NOMO-1 treated with DMSO at 0.1 percent for 48 hours (cell line): ENCODE results near the gene PRSS12.

Experiments used
- DNase-seq: peaks from one replicate; lab custom pipeline; 2025; ENCODE audit not compliant: unreplicated experiment; lab: John Stamatoyannopoulos, UW

Gene PRSS12

DNA sequence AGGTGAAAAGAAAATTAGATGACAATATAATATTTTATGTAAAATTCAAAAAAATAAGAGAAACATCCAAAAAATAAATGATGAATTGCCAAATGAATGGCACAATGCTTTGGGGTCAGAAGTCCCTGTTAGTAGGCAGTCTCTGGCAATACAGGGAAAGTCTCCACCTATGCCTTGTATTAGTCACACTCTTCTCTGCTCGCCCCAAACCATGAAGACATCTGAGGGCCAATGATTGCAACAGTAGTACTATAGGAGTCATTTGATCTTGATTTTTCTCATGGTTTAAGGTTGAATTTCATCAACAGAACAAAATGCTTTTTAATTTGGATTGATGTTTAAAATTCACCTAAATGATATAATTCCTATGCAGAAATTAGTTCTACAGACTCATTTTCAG lies 3.9 kb upstream of the PRSS12 start:
- DNase-seq: no peak

DNA sequence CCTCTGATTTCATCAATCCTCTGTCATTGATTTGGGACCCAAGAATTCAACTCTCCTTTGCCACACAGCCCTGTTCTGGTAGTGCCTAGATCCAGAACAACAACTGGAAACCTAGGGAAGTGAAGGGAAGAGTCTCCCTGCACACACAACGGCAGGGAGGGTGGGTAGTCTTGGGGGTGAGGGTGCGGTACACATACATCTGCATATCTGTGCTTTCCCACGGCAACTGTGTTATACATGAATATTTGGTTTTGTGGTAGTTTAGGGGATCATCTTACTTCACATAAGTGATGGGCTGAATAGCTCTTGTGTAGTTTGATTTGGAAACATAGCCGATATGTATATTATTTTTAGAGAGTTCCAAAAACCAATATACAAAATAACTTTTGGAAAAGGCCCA lies 3.3 kb upstream of the PRSS12 start:
- no peak for DNase-seq

DNA sequence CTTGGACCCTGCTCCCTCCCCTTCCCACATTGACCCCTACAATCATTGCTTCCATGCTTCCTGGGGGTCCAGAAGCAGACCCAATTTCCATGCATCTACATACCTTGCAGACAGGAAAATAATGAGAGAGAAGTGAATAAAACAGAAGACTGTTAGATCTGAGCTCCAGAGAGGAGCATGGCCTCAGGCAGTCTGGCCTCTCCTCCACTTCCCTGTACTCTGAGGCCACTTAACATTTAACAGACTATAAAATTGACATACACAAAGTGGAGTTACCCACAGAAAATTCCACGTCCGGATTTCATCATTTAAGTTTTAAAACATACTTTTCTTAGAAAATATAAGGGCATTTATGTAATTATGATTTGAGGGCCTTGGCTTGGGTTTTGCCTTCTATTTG lies 2.1 kb upstream of the PRSS12 start:
- no peak for DNase-seq

DNA sequence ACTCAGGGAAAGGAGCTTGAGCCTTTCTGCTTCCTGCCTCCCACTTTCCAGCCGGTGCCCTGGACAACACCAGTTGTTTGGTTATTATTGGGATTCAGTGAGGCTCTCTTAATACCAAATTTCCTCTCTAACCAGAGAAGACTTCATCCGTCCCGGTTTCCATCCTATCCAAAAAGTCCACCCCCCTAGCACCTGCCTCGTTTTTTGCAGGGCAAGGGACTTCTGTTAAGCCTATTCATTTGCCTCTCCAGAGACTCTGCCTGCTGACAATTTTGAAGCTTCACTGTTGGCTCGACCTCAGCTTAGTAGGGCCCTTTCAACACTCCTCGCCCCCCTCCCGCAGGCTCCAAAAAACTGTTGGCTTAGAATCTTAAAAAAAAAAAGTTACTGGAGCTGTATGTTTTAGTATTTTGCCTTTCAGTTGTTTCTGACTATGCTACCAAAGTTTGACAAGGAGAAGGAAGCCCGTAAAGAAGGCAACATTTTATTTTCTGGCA lies 779 bp upstream of the PRSS12 start:
- DNase-seq: no peak

DNA sequence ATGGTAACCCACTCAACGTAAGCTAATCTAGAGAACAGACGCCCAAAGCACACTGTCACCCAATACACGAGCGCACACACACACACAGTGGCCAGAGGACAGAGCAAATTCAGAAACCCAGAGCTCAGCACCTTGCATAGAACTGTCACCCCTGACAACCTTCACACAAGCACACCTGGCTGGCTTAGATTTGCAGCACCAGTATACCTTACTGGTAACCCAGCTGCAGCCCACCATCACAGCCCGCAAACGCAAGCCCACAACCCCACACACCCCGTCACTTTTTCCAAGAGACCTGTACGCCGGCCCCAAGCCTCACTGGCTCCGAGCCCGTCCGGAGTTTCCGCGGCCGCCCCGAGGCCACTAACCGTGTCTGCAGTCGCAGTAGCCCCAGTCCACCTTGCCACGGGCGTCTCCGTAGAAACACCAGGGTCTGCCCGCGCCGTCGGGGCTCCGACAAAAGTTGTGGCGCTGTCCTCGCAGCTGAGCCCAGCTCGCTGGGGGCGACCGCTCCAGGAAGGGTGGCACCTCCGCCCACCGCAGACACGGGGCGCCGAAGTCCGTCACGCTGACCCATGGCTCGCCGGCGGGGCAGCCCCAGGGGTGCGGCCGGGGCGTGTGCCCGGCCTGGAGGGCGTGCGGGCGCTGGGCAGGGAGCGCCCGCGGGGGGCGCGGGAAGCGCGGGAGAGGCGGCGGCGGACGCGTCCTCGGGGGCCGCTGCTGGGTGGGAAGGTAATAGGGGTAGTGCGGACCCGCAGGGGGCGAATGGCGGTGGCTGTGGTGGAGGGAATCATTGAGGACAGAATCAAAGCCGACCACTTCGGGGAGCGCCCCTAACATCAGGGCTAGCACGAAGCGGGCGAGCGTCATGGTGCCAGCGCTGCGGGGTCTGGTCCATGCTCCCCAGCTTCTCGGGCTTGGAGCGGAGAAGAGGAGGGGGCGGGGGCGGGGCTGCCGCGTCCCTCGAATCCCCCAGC lies 664 bp downstream of the PRSS12 start:
- peak; percentile 47 for DNase-seq

DNA sequence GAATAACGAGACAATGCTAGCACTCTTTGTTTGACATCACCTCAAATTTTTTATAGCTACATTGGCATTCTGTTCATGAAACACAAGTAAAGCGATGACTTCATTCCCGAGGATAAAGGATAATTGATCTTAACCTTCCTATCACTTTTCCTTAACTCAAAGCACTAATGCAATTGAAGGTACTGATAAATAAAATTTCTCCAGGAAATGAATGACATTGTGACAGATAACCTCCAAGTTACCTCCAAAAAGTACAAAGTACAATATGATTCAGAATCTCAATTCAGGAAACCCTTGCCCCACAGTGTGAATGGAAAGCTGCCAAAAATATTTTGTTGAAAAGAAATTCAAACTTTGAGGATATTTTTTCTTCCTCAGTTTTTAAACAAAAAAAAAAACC lies 1.8 kb downstream of the PRSS12 start:
- no peak for DNase-seq

DNA sequence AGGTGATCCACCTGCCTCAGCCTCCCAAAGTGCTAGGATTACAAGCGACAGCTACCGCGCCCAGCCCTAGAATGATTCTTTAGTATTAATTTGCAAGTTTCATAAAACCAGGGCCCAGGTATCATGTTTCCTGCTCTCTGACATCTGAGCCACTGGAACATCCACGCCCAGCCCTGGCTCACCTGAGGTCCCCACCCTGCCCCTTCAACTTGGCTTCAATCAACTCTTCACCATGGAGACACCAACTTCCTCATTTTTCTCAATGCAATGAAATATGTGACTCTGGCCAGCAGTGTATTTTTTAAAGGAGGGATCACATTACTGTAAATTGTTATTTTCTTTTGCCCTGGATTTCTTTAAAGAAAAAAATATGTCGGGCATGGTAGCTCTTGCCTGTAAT lies 3.9 kb downstream of the PRSS12 start:
- DNase-seq: peak; percentile 53

DNA sequence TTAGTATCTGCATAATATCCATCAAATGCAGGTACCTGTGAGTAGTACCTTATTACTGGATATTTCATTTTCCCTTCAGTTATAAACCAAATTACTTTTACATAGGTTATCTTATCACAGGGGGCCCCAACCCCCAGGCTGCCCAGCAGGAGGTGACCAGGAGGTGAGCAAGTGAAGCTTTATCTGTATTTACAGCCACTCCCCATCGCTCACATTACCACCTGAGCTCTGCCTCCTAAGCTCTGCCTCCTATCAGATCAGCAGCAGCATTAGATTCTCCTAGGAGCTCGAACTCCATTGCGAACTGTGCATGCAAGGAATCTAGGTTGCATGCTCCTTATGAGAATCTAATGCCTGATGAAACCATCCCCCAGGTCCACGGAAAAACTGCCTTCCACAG lies 6.3 kb downstream of the PRSS12 start:
- DNase-seq: no peak

DNA sequence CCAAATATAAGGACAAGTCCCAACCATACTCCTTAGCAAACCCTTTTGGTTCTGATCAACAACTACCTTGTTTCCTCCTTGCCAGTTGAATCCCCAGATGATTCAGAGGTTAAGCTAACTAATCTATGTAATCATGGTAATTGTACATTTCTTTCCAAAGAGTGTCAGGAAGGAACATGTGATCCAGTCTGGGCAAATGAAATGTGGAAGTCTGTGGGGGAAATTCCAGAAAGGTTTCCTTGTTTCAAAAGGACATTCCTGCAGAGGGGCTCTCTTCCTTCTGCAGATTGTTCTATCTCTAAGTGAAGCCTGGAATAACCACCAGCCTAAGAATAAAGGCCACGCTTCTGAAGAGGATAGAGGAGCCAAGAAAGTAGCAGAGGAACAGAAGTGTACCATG lies 7.0 kb downstream of the PRSS12 start:
- DNase-seq: no peak

DNA sequence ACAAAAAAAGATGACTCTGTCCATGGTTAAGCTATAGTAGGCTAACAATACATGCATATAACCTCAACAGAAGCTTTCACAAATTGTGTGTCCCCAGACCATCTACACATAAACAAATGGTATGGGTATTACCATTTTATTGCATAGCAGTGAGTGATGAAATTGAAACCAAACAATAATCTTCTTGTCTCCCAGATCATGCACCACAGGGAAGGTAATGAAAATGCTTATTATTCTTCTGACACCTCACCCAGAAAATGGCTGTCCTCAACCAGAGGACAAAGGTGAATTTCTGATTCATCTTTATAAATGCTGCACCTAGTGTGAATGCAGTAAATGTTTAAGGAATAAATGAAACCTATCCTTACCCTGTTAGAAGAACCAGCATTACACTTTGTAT lies 8.0 kb downstream of the PRSS12 start:
- DNase-seq: no peak

DNA sequence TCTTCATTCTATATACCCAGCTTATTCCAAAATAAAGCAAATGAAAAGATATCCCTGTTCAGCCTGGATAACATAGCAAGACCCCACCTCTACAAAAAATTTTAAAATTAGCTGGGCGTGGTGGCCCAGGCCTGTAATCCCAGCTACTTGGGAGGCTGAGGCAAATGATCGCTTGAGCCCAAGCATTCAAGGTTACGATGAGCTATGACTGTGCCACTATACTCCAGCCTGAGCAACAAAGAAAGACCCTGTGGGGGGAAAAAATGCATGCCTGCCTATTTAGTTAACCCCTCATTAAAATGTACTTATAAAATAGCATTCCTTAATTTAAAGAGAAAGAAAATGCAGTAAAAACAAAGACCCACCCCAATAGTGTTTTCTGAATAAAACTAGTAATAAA lies 9.3 kb downstream of the PRSS12 start:
- DNase-seq: no peak

DNA sequence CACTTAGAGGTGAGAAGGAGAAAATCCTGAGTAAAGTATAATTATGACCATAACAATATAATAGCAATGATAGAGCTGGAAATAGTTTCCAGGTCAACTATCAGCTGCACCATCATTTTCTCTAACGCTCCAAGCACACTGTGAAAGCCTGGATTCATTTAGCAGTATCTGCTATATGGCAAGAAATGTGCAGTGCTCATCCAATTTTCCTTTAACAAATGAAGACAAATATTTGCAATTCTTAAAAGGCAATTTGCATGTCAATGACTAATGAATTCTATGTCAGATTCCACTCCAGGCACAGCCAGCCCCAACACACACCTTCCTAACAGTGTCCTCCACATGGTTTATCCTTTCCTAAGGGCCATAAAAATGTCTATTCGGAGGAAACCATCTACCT lies 12.7 kb downstream of the PRSS12 start:
- DNase-seq: no peak

DNA sequence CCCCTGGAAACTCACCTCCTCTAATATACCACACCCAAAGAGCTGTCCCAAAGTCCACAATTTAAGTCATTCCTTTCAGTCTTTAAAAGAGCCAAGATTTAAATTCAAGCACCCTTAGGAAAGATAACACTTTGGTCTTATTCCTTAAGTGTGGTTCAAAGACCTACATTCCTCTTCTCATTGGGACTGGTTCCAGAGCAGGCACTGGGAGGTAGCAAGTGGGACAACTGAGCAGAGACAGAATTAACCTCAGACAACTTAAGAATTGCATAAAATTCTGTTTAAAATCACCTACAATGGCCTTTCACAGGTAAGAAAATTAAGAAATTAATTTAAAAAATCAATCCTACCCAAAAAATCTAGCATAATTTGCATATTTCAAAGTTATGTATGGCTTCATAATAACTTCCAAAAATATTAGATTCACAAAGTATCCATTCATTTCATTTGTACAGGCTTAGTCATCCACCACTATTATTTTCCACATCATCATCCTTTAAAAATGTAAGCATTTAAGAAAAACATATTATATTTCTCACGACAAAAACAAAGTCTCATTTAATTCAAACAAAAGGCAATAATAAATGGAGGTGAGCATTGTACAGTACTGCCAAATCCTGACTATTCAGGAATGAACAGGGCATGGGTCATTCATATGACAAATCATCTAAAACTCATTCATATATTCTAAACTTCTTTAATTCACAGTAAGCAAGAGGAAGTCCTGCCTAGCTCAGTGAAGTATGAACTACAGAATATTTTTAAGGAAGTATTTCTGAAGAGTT lies 13.6 kb downstream of the PRSS12 start:
- no peak for DNase-seq

DNA sequence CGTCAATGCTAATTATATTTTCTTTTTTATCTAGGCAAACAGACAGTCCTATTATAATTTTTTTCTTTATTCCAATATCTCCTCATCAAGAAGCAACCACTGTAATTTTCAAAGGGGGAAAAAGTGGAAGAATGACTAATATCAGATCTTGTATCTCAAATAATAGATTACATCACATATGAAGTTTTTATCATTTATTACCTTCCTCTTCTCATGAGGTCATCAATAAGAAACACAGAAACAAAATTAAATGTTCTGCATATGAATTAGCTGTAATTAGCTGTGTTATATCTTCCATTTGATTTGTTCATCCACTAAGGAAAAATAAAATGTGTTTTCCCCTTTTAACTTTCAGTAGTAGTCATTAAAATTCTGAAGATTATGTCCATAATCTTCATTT lies 14.3 kb downstream of the PRSS12 start:
- no peak for DNase-seq

DNA sequence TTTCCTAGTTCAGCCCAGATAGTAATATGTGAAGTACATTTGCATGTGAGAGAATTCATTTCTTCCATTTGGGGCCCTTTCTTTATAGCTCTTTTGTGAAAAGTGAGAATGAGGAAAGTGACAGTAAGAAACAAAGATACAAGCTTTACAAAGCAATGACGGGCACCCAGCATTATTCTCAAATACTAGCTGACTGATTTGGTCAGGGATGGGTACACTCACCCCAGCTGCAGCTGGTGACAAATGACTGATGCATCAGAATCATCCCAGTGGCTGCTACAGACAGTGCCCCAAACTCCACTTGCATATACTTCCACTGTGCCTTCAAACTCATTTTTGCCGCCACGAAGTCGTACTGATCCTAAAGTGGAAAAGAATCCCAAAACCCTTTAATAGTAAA lies 14.8 kb downstream of the PRSS12 start:
- no peak for DNase-seq

DNA sequence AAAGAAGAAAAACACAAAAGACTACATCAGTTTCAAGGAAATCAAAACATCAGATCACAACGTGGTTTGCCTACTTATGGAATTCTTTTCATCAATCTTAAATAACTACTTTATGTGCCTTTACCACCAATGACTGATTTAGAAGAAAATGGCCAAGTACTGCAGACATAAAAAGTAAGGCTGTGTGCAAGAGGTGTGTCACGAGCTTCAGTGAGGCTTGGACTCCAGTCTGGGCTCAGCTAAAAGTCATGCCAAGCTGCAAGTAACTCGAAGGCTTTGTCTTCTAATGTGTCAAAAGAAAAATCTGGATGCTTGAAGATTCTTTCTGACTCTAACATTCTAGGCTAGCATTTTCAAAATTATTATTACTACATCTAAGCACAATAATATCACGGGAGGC lies 17.0 kb downstream of the PRSS12 start:
- DNase-seq: no peak

DNA sequence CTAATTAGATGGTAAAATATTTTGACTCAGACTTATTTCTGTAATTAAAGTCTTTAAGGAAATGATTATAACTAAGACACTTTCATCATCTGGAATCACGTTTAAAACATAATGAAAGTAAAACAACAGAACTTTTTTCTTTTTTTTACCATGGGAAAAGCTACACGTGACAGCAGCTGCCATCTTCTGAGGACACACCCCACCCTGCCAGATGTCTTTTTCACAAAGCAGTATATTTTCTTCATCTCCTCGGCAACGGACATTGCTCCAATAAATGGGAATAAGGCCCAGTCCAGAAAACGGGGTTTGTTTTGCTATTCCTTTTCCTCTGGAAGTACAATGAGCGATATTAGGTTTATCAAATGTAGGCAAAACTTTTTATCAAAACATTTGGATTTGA lies 17.5 kb downstream of the PRSS12 start:
- no peak for DNase-seq

DNA sequence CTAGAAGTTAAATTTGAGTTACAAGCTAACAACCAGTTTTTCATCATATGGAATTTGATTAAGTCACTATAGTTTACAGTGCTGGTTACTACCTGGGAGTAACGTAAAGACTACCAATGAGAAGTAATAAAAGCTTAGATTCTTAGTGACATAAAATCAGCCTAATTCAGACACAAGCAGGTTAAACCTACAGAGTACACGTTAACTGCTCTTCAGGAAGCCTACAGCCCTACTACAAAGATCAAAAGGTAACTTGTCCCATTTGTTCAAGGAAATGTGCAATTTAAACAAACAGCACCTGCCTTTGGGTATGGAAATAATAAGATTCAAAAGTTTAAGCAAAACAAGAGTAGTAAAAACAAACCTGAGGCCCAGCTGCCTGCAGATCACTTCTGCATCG lies 21.5 kb downstream of the PRSS12 start:
- no peak for DNase-seq

DNA sequence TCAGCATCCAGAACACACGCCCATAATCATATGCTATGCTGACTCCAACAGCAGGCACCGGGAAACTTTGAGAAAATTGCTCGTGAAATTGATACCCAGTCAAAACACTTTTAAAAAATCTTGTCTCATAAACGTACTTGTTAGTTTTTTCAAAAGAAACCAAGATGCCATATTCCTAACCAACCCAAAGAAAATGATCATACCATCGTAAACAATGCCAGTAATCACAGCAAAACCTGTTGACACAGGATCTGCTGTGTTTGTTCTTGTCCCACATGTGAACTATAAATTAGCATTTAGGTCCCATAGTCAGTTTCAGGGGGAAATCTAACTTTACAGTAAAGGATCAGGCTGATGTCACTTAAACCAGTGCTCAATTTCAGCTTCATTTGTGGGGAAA lies 23.0 kb downstream of the PRSS12 start:
- no peak for DNase-seq

DNA sequence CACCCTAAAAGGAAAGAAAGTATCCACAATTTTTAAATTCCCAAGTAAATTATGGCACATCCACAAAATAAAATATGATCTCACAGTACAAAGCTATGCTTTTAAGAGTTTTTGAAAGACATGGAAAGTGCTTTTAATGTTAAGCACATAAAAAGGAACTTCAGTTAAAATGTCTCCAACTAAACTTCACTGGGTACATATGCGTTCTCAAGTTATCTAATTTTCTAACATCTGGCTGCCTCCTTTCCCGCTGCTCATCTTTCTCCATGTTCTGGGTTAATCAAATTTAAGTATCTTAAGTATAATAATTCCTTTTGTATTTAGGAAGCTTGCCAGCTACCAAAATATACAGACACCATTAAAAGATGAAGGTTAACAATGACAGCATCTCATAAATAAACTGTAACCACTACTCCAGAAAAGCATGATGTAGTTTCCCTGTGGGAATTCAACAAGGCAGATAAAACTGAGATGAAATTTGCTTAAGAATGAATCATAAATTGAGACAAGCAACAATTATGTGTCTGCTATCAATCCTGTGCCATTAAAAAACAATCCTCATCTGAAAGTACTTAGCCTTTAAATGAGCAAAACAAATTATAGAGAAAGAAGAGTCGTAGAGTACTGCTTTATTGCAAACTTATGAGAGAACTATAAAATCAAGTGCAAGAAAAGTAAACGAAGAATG lies 25.1 kb downstream of the PRSS12 start:
- DNase-seq: no peak

DNA sequence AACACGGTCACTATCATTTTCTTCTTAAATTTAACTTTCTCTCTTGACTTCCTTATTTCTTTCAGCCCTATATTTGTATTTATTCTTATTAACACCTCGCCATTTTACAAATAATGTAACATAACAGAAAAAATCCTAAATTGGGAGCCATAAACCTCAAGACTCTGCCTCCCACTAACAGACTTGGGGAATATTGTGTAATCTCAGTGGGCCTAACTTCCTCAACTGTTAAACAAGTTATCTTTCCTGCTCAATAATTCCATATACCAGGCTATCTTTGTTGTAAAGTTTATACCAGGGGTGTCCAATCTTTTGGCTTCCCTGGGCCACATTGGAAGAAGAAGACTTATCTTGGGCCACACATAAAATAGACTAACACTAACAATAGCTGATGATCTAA lies 26.2 kb downstream of the PRSS12 start:
- DNase-seq: peak; percentile 76

DNA sequence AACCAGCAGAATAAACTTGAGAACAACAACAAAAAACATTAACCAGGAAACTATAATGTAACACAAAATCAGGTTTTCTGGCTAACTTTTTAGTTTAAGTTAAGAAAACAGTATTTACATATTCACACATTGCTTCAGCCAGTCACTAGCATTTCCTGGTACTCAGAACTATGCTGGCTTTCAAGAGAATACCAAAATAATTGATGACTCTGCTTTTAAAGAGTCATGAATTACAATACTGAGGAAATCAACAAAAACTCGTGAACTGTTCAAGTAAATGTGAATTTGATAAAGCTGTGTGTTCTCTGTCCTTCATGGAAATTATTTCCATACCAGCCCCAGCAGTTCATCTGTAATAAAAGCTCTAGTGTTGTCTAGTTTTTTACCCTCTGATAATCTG lies 27.4 kb downstream of the PRSS12 start:
- DNase-seq: no peak
